Measurements from ENCODE around the gene POTEB3. TPM values are rescaled to one million over a fixed set of nuclear protein-coding genes. Genes with fewer than 3 reads are reported as not detected.
"Not testable (repeated sequence)": the region's sequence is repeated elsewhere in the genome, so short reads cannot be mapped to it uniquely, and the experiment has no call there.

Gene POTEB3
- total RNA-seq, 2 donors from 2014 or later = not detected

DNA sequence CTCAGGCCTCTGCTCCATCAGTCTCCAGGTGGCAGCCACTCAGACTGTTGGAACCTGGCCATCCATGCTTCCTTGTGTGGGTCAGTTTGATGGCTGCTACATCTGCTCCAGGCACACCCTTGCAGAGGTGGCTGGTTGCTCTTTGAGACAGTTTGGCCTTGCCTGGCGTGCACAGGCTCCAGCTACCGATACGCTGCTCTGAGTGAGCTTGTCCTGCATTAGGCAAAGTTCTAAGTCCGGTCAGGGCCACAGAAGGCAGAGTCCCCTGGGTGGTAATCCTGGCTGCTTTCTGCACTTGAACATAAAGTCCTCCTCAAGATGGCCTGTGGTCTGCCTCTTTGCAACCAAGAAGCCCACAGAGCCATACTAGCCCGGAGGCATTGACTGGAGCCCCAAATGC is 41.8 kb downstream of the POTEB3 start:
- WGBS, 2 experiments (ENCODE audit: insufficient coverage in 1 of 2, insufficient read length in 1 of 2) = 75% methylated on average over 3 of the region's 5 CpGs; no CpG with 5 or more reads in 1 of the 2 experiments
- H3K27me3 ChIP-seq (ENCODE audit: control insufficient read depth, insufficient read depth, low read length, poor library complexity, severe bottlenecking); H3K4me1 ChIP-seq (ENCODE audit: control insufficient read depth, insufficient read depth, low read length); H3K36me3 ChIP-seq (ENCODE audit: control insufficient read depth, insufficient read depth, low read length); H3K27ac ChIP-seq (ENCODE audit: low read depth, low read length); H3K36me3 Mint-ChIP-seq (ENCODE audit: low read depth); H3K9ac ChIP-seq (ENCODE audit: extremely low read depth, low read length, poor library complexity, severe bottlenecking); H3K4me3 ChIP-seq (ENCODE audit: low read length); H3K9me3 ChIP-seq (ENCODE audit: control insufficient read depth, low read length); H3K4me1 Mint-ChIP-seq; H3K27ac Mint-ChIP-seq; H3K9me3 Mint-ChIP-seq; H3K27me3 Mint-ChIP-seq (ENCODE audit: insufficient read depth); H3K4me3 Mint-ChIP-seq: not testable (repeated sequence)
- peak; percentile 12 for DNase-seq

DNA sequence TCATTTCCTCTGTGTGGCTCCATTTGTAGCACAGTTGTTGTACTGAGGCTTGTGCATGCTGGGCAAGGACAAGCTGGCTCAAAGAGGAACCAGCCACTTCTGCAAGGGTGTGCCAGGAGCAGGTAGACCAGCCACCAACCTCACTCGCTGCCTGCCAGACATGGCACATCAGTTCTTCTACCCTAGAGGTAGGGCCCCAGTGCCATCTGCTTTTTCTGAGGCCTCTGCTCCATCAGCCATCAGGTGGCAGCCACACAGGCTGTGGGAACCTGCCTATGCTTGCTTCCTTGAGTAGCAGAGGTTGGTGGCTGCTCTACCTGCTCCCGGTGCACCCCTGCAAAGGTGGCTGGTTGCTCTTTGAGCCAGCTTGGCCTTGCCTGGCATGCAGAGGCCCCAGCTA is 42.6 kb downstream of the POTEB3 start:
- H3K4me1 Mint-ChIP-seq; H3K4me1 ChIP-seq (ENCODE audit: control insufficient read depth, insufficient read depth, low read length); H3K36me3 ChIP-seq (ENCODE audit: control insufficient read depth, insufficient read depth, low read length); H3K9ac ChIP-seq (ENCODE audit: extremely low read depth, low read length, poor library complexity, severe bottlenecking); H3K27ac ChIP-seq (ENCODE audit: low read depth, low read length); H3K4me3 Mint-ChIP-seq; H3K4me3 ChIP-seq (ENCODE audit: low read length); H3K27me3 ChIP-seq (ENCODE audit: control insufficient read depth, insufficient read depth, low read length, poor library complexity, severe bottlenecking); DNase-seq; H3K9me3 ChIP-seq (ENCODE audit: control insufficient read depth, low read length); H3K27ac Mint-ChIP-seq; H3K9me3 Mint-ChIP-seq; H3K27me3 Mint-ChIP-seq (ENCODE audit: insufficient read depth); H3K36me3 Mint-ChIP-seq (ENCODE audit: low read depth): not testable (repeated sequence)
- no CpG with 5 or more reads among the region's 2 CpGs for WGBS, 2 experiments (ENCODE audit: insufficient coverage in 1 of 2, insufficient read length in 1 of 2)

DNA sequence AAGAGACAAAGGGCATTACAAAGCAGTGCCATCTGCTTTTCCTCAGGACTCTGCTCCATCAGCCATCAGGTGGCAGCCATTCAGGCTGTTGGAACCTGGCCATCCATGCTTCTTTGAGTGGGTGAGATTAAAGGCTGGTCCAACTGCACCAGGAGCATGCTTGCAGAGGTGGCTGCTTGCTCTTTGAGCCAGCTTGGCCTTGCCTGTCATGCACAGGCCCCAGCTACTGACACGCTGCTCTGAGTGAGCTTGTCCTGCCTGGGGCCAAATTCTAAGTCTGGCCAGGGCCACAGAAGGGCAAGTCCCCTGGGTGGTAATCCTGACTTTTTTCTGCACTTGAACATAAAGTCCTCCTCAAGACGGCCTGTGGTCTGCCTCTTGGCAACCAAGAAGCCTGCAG is 43.1 kb downstream of the POTEB3 start:
- not testable (repeated sequence) for H3K27me3 Mint-ChIP-seq (ENCODE audit: insufficient read depth); H3K27ac ChIP-seq (ENCODE audit: low read depth, low read length); H3K27ac Mint-ChIP-seq; H3K36me3 Mint-ChIP-seq (ENCODE audit: low read depth); H3K36me3 ChIP-seq (ENCODE audit: control insufficient read depth, insufficient read depth, low read length); DNase-seq; H3K4me1 ChIP-seq (ENCODE audit: control insufficient read depth, insufficient read depth, low read length); H3K4me3 ChIP-seq (ENCODE audit: low read length); H3K9ac ChIP-seq (ENCODE audit: extremely low read depth, low read length, poor library complexity, severe bottlenecking); H3K27me3 ChIP-seq (ENCODE audit: control insufficient read depth, insufficient read depth, low read length, poor library complexity, severe bottlenecking); H3K9me3 ChIP-seq (ENCODE audit: control insufficient read depth, low read length); H3K4me3 Mint-ChIP-seq; H3K9me3 Mint-ChIP-seq; H3K4me1 Mint-ChIP-seq
- 71% methylated on average over 1 of the region's 2 CpGs; no CpG with 5 or more reads in 1 of the 2 experiments for WGBS, 2 experiments (ENCODE audit: insufficient coverage in 1 of 2, insufficient read length in 1 of 2)

DNA sequence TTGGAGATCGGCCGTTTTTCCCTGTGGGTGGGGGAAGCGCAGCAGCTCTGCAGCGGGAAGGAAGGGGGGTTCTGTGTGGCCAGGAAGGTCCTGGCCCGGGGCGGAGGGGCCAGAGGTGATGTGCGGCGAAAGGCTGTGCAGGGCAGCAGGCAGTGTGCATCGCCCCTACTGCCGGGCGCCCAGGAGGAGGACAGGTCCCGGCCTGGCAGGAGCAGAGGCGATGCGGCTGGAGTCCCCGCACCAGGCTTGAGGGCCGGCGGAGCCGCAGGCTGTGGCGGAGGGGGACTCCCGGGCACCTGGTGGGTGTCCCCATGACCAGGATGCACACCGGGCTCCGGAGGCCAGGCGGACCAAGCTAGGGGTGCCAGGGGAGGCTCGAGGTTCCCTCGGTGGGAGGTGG is 54.3 kb downstream of the POTEB3 start:
- H3K9me3 Mint-ChIP-seq; H3K27me3 ChIP-seq (ENCODE audit: control insufficient read depth, insufficient read depth, low read length, poor library complexity, severe bottlenecking); H3K9ac ChIP-seq (ENCODE audit: extremely low read depth, low read length, poor library complexity, severe bottlenecking); H3K36me3 ChIP-seq (ENCODE audit: control insufficient read depth, insufficient read depth, low read length); H3K4me3 Mint-ChIP-seq; H3K4me3 ChIP-seq (ENCODE audit: low read length); H3K9me3 ChIP-seq (ENCODE audit: control insufficient read depth, low read length); H3K36me3 Mint-ChIP-seq (ENCODE audit: low read depth); H3K27ac ChIP-seq (ENCODE audit: low read depth, low read length); H3K27me3 Mint-ChIP-seq (ENCODE audit: insufficient read depth); DNase-seq; H3K27ac Mint-ChIP-seq; H3K4me1 Mint-ChIP-seq; H3K4me1 ChIP-seq (ENCODE audit: control insufficient read depth, insufficient read depth, low read length): not testable (repeated sequence)
- 92% methylated on average over 8 of the region's 25 CpGs; no CpG with 5 or more reads in 1 of the 2 experiments for WGBS, 2 experiments (ENCODE audit: insufficient coverage in 1 of 2, insufficient read length in 1 of 2)

DNA sequence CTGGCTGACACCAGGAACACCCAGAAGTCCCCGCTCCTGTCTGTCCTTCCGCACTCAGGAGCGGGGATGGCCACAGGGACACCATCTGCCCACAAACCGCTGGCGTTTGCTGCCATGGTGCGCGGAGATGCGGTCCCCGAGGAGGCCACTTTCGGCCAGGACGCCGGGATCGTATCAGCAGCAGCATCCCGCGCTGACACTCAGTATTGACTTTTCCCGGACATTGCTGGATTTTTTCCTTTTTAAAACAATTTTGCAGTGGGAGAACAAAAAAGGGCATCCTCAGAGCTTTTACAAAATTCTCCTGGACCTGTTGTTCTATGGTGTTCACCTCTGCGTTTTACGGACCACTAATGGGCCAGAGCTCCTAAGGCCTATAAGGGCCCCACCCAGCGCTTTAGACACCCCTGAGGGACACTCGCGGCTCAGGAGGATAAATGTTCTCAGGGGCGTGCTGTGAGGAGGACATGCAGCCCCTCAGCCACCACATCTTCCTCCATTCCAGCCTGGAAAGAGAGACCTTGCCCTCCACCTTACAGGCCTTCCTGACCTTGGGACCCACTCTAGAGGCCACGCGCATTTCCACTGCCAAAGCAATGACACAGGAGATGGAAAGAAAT is 56.3 kb downstream of the POTEB3 start:
- H3K4me3 ChIP-seq (ENCODE audit: low read length); H3K9me3 ChIP-seq (ENCODE audit: control insufficient read depth, low read length); H3K9me3 Mint-ChIP-seq; H3K36me3 Mint-ChIP-seq (ENCODE audit: low read depth); DNase-seq; H3K4me3 Mint-ChIP-seq; H3K27me3 Mint-ChIP-seq (ENCODE audit: insufficient read depth); H3K27me3 ChIP-seq (ENCODE audit: control insufficient read depth, insufficient read depth, low read length, poor library complexity, severe bottlenecking); H3K27ac Mint-ChIP-seq; H3K4me1 ChIP-seq (ENCODE audit: control insufficient read depth, insufficient read depth, low read length); H3K4me1 Mint-ChIP-seq; H3K36me3 ChIP-seq (ENCODE audit: control insufficient read depth, insufficient read depth, low read length); H3K27ac ChIP-seq (ENCODE audit: low read depth, low read length); H3K9ac ChIP-seq (ENCODE audit: extremely low read depth, low read length, poor library complexity, severe bottlenecking): not testable (repeated sequence)
- WGBS, 2 experiments (ENCODE audit: insufficient coverage in 1 of 2, insufficient read length in 1 of 2) = 89% methylated on average over 4 of the region's 24 CpGs; no CpG with 5 or more reads in 1 of the 2 experiments

DNA sequence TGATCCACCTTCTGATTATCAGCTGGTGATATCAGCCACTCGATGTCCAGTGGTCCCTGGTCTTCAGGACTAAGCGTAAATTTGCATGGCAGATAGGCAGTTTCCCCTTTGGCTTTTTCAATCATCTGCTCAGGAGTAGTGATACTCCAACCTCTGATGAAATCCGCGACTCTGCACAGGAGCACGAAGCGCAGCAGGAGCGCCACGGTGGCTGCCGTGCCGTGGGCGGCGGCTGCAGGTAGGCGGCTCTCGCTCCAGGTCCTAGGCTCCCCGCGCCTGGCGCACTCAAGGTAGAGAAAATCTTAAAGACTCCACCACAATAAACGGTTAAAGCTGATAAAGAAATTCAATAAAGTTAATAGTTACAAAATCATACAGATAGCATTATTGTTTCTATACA is 66.6 kb downstream of the POTEB3 start:
- WGBS, 2 experiments (ENCODE audit: insufficient coverage in 1 of 2, insufficient read length in 1 of 2) = no CpG with 5 or more reads among the region's 18 CpGs
- not testable (repeated sequence) for DNase-seq; H3K9ac ChIP-seq (ENCODE audit: extremely low read depth, low read length, poor library complexity, severe bottlenecking); H3K27ac Mint-ChIP-seq; H3K9me3 Mint-ChIP-seq; H3K4me3 ChIP-seq (ENCODE audit: low read length); H3K9me3 ChIP-seq (ENCODE audit: control insufficient read depth, low read length); H3K4me1 ChIP-seq (ENCODE audit: control insufficient read depth, insufficient read depth, low read length); H3K27ac ChIP-seq (ENCODE audit: low read depth, low read length); H3K27me3 Mint-ChIP-seq (ENCODE audit: insufficient read depth); H3K36me3 Mint-ChIP-seq (ENCODE audit: low read depth); H3K4me1 Mint-ChIP-seq; H3K36me3 ChIP-seq (ENCODE audit: control insufficient read depth, insufficient read depth, low read length); H3K4me3 Mint-ChIP-seq; H3K27me3 ChIP-seq (ENCODE audit: control insufficient read depth, insufficient read depth, low read length, poor library complexity, severe bottlenecking)

DNA sequence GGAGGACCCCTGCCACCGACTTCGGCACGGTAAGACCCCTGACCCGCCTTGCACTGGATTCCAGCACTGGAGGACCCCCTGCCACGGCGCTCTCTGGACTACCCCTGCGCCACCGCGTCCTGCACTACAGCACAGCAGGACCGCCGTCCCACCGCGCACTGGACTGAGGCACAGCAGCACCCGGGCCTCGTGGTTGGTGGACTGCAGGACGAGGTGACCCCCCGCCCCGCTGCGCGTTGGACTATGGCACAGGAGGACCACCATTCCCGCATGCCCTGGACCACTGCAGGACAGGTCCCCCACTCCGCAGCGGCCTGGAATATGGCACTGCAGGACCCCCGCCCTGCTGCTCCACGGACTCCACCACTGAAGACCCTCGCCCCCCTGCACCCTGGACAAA is 71.1 kb downstream of the POTEB3 start:
- H3K9me3 Mint-ChIP-seq; H3K36me3 Mint-ChIP-seq (ENCODE audit: low read depth); DNase-seq; H3K4me3 ChIP-seq (ENCODE audit: low read length); H3K27ac Mint-ChIP-seq; H3K27me3 ChIP-seq (ENCODE audit: control insufficient read depth, insufficient read depth, low read length, poor library complexity, severe bottlenecking); H3K4me1 Mint-ChIP-seq; H3K9ac ChIP-seq (ENCODE audit: extremely low read depth, low read length, poor library complexity, severe bottlenecking); H3K4me3 Mint-ChIP-seq; H3K9me3 ChIP-seq (ENCODE audit: control insufficient read depth, low read length); H3K4me1 ChIP-seq (ENCODE audit: control insufficient read depth, insufficient read depth, low read length); H3K27me3 Mint-ChIP-seq (ENCODE audit: insufficient read depth); H3K27ac ChIP-seq (ENCODE audit: low read depth, low read length); H3K36me3 ChIP-seq (ENCODE audit: control insufficient read depth, insufficient read depth, low read length): not testable (repeated sequence)
- WGBS, 2 experiments (ENCODE audit: insufficient coverage in 1 of 2, insufficient read length in 1 of 2) = no CpG with 5 or more reads among the region's 26 CpGs
